Endothelial cell (in vitro differentiated cells): ENCODE data around the gene FOXJ3. TPM values are rescaled to one million over a fixed set of nuclear protein-coding genes. Genes with fewer than 3 reads are reported as not detected.

Experiments
- DNase-seq: peaks from one replicate; pipeline ENCODE4 v3.0.0; 2021; ENCODE audit warnings: low spot score
- H3K27ac Mint-ChIP-seq: one replicate; pipeline ENCODE4 v1.8.0; 2021; ENCODE audit warnings: mixed read lengths, inconsistent platforms; ENCODE audit not compliant: unreplicated experiment
- H3K27me3 Mint-ChIP-seq: one replicate; pipeline ENCODE4 v1.8.0; 2021; ENCODE audit warnings: mild to moderate bottlenecking, moderate library complexity, mixed read lengths, inconsistent platforms; ENCODE audit not compliant: unreplicated experiment
- H3K36me3 Mint-ChIP-seq: one replicate; pipeline ENCODE4 v1.8.0; 2021; ENCODE audit warnings: mild to moderate bottlenecking, low read depth, mixed read lengths, inconsistent platforms; ENCODE audit not compliant: unreplicated experiment
- H3K4me1 Mint-ChIP-seq: one replicate; pipeline ENCODE4 v1.8.0; 2021; ENCODE audit warnings: mild to moderate bottlenecking, mixed read lengths, inconsistent platforms; ENCODE audit not compliant: unreplicated experiment
- H3K4me3 Mint-ChIP-seq: one replicate; pipeline ENCODE4 v1.8.0; 2021; ENCODE audit warnings: mild to moderate bottlenecking, mixed read lengths, inconsistent platforms; ENCODE audit not compliant: unreplicated experiment
- H3K9me3 Mint-ChIP-seq: one replicate; pipeline ENCODE4 v1.8.0; 2021; ENCODE audit warnings: mixed read lengths, inconsistent platforms; ENCODE audit not compliant: unreplicated experiment
- total RNA-seq: library from RNA; stranded (reverse); fragmentation: NEBNext Ultra II Directional; extraction: Animal tissue kit (Norgen Biotek cat#: 25700); gene quantifications from one replicate; pipeline ENCODE4 v1.2.1, GENCODE V29; 2021; ENCODE audit not compliant: unreplicated experiment
- TF ChIP-seq, protein P1 (sequence below): fragments of 200-600 bp; sonication (generic); IDR thresholded peaks from one replicate; pipeline ENCODE4 v1.5.0; 2021; ENCODE audit warnings: antibody characterized with exemption; ENCODE audit not compliant: unreplicated experiment

The FOXJ3 gene
- total RNA-seq, 1 donor from 2014 or later: 65.9 TPM

DNA sequence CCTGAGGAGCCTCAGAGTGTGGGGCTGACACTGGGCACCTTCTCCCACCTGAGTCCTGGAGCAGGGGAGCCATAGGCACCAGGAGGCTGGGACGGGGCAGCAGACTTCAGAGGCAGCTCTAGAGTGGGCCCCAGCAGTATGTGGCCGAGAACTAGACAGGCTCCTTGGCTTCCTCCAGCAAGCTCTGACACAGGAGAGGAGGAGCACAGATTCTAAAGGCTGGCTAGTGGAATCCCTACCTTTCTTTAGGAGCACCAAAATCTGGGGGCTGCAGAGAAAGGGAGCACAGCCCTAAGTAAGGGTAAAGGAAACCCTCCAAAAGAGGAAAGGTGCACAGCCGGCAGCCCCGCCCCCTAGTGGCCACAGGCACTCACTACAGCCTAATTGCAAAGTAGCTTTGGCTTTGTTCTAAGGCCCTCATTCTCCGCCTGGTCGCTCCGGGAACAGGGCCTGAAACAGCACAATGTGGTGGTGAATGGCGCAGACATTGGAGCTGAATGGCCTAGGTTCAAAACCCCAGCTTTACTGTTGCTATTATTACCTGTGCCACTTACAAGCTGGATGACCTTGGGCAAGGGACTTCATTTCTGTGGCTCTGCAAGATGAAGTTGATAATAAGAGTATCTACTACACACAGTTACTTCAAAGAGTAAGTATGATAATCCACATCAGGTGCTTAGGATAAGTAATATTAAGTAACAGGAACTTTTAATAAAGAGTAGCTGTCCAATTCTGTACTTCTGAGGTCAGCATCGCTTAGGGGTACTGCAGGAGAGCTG is 161.7 kb downstream of the FOXJ3 start:
- H3K36me3 Mint-ChIP-seq: peaks cover 3% of the 10 kb centered on the region
- DNase-seq: peak; percentile 78
- H3K27ac Mint-ChIP-seq: no peak overlapping the region
- no peak overlapping the region for H3K4me3 Mint-ChIP-seq
- H3K27me3 Mint-ChIP-seq: peaks cover 11% of the 10 kb centered on the region
- H3K9me3 Mint-ChIP-seq: no peaks in the 10 kb centered on the region
- peaks cover 19% of the 10 kb centered on the region for H3K4me1 Mint-ChIP-seq
- TF ChIP-seq, protein P1, sequence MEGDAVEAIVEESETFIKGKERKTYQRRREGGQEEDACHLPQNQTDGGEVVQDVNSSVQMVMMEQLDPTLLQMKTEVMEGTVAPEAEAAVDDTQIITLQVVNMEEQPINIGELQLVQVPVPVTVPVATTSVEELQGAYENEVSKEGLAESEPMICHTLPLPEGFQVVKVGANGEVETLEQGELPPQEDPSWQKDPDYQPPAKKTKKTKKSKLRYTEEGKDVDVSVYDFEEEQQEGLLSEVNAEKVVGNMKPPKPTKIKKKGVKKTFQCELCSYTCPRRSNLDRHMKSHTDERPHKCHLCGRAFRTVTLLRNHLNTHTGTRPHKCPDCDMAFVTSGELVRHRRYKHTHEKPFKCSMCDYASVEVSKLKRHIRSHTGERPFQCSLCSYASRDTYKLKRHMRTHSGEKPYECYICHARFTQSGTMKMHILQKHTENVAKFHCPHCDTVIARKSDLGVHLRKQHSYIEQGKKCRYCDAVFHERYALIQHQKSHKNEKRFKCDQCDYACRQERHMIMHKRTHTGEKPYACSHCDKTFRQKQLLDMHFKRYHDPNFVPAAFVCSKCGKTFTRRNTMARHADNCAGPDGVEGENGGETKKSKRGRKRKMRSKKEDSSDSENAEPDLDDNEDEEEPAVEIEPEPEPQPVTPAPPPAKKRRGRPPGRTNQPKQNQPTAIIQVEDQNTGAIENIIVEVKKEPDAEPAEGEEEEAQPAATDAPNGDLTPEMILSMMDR: peak; percentile 98

DNA sequence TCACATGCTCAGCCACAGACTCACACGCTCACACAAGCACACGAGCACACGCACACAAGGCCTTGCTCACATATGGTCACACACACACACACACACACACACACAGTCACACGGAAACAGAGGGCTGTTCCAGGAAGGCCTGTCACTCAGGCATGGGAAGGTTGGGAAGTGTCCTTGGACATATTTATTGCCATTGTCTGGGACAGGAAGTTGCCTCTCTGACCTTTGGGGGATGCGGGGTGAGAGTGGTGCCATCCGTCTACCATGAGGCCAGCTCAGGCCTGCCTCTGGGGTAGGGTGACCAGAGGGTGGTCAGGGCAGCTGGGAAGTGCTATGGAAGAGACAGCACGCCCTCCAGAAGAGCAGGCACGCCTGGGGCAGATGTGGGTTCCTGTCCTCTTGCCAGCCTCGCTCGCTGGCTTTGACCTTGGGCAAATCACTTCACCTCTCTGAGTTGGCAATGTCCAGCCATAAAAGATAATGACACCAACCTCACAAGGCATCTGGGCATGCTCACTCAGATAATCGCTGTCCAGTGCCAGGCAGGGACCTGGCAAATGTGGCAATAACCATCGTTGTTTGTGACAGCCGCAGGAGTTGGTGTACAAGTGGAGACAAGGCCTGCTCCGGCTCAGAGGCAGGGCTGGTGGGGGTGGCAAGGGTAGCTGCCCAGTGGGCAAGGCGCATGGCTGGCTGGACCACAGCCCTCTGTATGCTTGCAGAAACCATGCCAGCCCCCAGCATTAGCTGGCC is 162.5 kb downstream of the FOXJ3 start:
- peaks cover 20% of the 10 kb centered on the region for H3K4me1 Mint-ChIP-seq
- peaks cover 11% of the 10 kb centered on the region for H3K27me3 Mint-ChIP-seq
- DNase-seq: no peak
- peaks cover 1% of the 10 kb centered on the region for H3K36me3 Mint-ChIP-seq
- peak overlapping the region; percentile 77 for H3K27ac Mint-ChIP-seq
- no peaks in the 10 kb centered on the region for H3K9me3 Mint-ChIP-seq
- TF ChIP-seq, protein P1: no peak
- no peak overlapping the region for H3K4me3 Mint-ChIP-seq

DNA sequence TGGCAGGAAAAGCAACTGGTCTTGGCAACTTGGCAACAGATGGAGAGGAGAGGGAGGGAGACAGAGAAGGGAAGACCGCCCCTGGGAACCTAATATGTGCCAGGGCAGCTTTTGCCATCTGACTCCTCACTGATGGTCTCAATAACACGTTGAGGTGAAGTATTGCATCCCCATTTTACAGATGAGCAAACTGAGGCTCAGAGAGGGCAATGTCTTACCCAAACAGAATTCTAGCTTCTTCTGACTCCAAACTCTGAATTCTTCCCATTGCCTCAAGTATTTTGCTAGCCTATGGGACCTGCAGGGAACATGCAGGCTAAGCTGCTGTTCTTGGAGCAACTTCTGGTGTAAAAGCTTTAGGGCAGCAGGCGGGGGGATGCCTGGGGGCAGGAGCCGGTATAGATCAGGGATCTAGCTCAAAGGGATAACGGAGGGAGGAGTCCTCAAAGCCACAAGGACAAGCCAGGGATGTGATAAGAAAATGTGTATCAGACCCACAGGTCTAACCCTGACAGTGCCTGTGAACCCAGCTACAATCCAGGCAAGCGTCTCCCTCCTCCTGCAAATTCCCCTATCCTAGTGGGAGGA is 163.3 kb downstream of the FOXJ3 start:
- Mint-ChIP-seq H3K36me3 (no peaks in the 10 kb centered on the region), H3K27ac (peak overlapping the region; percentile 67), H3K4me1 (peaks cover 19% of the 10 kb centered on the region), H3K27me3 (peaks cover 11% of the 10 kb centered on the region), H3K4me3 (no peak overlapping the region), H3K9me3 (no peaks in the 10 kb centered on the region)
- TF ChIP-seq, protein P1: no peak
- DNase-seq: no peak

GRCh38 chr1:42170779-42171621 is 164.0 kb downstream of the FOXJ3 start:
- Mint-ChIP-seq H3K4me3 (no peak overlapping the region), H3K9me3 (no peaks in the 10 kb centered on the region), H3K36me3 (peaks cover 6% of the 10 kb centered on the region), H3K27ac (peak overlapping the region; percentile 67), H3K27me3 (peaks cover 16% of the 10 kb centered on the region), H3K4me1 (peaks cover 19% of the 10 kb centered on the region)
- TF ChIP-seq, protein P1: no peak
- DNase-seq: no peak
